G401.6 (cell line): Measurements from ENCODE around the gene IFIT2.
"Not testable (repeated sequence)": the region's sequence is repeated elsewhere in the genome, so short reads cannot be mapped to it uniquely, and the experiment has no call there.

Experiments
- FAIRE-seq: peaks from 2 replicates; lab custom pipeline; 2012; peaks lifted over from hg19 to GRCh38; lab: Jason Lieb, UNC

The IFIT2 gene

DNA sequence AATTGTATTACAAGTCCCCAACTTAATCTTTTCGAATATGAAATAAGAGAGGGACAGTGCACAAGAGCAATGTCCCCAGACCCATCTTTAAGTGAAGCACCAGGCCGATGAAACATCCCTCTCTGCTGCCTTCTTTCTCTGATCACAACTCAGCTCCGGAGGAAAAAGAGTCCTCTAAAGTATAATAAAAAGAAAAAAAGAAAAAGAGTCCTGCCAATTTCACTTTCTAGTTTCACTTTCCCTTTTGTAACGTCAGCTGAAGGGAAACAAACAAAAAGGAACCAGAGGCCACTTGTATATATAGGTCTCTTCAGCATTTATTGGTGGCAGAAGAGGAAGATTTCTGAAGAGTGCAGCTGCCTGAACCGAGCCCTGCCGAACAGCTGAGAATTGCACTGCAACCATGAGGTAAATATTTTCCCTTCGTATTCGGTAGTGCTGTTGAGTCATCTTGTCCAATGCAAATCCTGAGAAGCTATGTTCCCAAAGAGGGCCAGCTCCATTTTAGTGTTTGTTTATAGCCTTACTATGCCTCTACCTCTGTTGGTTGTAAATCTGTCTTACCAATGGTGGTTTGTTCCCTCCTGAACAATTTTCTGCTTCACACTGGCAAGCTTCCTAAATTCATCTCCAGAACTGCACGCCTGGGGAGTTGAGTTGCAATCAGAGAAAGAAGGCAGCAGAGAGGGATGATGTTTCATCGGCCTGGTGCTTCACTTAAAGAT, at the start of gene IFIT2:
TSS of gene IFIT2 (plus strand) at position 326 of the 725 bp plus-strand sequence. CDS start at position 404, 78 bp downstream.
- FAIRE-seq, result no peak

DNA sequence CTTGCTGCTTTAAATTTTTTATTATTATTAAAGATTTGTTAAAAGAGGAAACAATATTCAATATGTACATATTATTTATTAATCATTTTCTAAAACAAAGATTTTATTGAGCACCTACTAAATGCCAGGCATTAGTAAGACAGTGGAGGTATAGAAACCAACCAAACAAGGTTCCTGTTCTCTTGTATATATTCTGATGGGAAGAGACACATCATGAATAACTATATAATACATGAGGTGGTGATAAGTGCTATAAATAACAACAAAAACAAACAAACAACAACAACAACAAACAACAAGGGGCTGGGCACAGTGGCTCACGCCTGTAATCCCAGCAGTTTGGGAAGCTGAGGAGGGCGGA, 49.6 kb upstream of the IFIT2 start:
- FAIRE-seq, result no peak

- FAIRE-seq, result not testable (repeated sequence)
Measured at GRCh38 chr10:89255091-89255579, 46.7 kb upstream of the IFIT2 start.

- no peak for FAIRE-seq
Measured at GRCh38 chr10:89255793-89256192, 46.1 kb upstream of the IFIT2 start.

- no peak for FAIRE-seq
Measured at GRCh38 chr10:89256340-89256739, 45.5 kb upstream of the IFIT2 start.

DNA sequence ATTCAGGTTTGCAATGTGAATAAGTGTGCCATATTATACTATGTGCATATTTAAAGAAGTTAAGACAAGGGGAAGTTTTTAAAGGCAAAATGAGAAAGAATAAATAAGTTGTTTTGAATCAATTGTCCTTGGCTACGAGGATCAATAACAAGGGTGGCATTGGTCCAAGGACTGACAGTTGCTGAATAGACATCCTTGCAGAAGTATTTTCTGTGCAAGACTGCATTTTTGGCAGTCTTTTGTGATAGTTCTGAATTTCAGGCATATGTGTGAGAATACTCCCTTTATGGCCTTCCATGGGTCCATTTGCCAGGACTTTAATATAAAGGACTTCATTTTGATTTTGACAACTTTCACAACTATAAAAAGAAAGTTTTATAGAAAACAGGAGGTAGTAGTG, 44.9 kb upstream of the IFIT2 start:
- FAIRE-seq, result no peak

DNA sequence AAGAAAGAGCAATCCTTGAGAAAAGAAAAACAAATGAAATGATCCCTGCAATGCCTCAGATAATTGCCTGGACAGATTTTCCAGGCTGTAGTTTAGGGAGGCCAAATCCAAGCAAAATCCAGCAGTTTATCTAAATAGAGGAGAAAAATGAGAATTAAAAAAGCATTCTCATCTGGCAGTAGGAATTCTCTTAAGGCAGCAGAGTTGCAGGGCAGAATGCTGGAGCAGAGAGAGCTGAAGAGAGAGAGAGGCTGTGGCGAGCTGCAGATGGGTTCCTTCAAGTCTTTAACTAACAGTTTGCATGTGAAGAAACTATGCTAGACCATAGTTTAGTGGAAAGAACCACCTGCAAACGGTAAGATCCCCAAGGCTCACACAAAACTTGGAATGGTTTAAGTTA, 44.3 kb upstream of the IFIT2 start:
- no peak for FAIRE-seq

DNA sequence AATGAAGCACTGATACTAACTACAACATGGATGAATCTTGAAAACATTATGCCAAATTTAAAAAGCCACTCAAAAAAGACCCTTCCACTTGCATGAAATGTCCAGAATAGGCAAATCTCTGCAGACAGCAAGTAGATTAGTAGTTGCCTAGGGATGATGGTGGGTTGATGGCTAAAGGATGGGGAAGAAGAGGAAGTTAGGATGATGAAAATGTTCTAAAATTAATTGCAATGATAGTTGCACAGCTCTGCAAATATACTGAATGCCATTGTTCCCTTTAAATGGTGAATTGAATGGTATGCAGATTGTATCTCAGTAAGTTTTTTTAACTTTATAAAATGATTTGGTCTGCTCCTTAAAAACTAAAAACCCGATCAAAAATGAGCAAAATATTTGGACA, 43.0 kb upstream of the IFIT2 start:
- FAIRE-seq, result no peak

GRCh38 chr10:89262086-89263051, 39.5 kb upstream of the IFIT2 start:
- FAIRE-seq, result no peak

DNA sequence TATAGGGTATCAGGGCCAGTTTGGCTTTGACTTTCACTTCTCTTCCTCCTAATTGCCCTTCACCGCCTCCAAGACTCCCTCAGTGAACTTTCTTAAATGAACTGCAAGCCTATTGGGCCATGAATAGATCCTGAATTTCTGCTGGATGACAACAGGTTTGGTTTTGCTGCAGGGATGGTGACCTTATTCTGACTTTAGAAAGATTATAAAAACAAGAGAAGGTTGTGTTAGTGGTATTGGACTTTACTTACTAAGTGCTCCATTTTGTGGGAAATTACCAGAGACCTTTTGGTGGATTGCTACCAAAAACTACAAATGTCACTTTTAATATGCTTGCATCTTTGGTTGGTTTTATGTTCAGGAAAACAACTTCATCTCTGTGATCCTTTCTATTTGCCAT, 38.8 kb upstream of the IFIT2 start:
- no peak for FAIRE-seq

- FAIRE-seq, result no peak
Measured at GRCh38 chr10:89263531-89263930, 38.3 kb upstream of the IFIT2 start.

DNA sequence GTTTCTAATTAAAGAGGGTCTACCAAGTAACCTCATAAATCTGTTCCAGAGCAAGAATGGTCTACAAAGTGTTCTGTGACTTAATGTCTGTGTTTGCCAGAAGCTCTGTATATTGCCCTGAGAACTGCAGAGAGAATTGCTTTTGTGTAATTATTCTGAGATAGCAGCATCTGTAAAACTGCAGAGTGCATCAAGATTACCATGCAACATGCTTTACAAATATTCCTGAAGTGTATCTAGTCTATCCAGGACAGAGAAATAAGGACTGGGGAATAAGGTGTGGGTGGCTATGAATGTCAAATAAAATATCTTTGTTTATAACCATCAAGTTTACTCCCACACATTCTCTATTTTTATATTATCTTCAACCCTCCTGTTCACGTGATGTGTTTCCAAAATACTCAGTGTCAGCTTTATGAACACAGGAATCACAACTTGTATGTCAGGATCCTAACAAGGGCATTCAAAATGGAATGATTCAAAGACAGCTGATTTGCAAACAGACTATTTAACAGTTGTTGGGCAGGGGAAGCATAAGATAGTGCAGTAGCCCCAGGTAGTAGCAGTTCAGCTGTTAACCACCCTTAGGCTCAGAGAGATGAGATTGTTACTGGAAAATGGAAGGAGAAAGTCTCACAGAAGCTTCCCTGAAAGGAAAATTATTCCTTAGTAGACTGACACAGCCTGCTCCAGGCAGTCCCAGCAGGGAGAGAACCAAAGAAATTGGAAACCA, 35.0 kb upstream of the IFIT2 start:
- FAIRE-seq, result no peak

DNA sequence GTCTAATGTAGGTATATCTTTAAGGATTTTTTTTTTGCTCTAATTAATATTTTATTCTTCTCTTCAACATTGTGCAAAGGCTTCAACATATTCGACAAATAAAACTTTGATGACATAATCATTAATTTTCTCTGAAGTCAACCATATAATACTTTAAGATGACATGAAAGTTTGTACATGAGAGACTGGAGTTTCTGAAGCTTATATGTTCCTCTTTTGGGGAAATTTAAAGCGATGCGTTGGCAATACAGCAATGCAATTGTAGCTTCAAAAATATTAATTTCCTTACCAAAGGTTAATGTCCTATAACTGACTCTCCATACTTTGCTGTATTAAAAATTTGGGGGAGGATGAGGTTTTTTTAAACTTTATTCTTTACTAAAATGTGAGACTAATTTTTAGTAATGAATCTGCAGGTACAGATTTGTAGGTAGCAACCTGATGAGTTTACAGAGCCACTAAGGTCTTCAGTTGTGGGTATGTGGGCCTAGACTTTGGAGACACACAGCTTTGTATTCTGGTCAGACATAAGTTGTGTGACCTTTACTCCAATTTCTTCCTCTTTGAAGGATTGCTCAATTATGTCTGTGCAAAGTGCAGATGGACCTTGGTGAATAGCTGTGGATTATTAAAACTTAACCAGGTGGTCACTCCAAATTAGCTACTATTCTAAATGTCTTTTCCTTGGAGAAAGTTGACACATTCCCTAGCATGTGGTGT, 32.3 kb upstream of the IFIT2 start:
- no peak for FAIRE-seq

GRCh38 chr10:89270153-89270483, 31.7 kb upstream of the IFIT2 start:
- FAIRE-seq, result no peak

- FAIRE-seq, result no peak
Measured at GRCh38 chr10:89271532-89271931, 30.3 kb upstream of the IFIT2 start.

DNA sequence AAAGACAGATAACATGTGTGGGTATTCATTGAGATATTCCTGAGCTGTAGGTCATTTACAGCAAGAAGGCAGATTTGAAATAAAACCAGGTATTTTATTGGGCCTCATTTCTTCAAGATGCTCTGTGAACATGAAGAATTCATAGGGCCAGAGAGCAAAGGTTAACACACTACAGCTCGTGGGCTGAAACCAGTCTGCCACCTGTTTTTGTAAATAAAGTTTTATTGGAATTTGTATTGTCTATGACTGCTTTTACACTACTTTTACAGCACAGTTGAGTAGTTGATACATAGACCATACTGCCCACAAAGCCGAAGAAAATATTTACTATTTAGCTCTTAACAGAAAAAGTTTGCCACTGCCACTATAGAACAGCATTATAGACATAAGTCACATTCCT, 28.2 kb upstream of the IFIT2 start:
- no peak for FAIRE-seq

- no peak for FAIRE-seq
Measured at GRCh38 chr10:89274928-89275327, 26.9 kb upstream of the IFIT2 start.

GRCh38 chr10:89275383-89275782, 26.5 kb upstream of the IFIT2 start:
- FAIRE-seq, result no peak

DNA sequence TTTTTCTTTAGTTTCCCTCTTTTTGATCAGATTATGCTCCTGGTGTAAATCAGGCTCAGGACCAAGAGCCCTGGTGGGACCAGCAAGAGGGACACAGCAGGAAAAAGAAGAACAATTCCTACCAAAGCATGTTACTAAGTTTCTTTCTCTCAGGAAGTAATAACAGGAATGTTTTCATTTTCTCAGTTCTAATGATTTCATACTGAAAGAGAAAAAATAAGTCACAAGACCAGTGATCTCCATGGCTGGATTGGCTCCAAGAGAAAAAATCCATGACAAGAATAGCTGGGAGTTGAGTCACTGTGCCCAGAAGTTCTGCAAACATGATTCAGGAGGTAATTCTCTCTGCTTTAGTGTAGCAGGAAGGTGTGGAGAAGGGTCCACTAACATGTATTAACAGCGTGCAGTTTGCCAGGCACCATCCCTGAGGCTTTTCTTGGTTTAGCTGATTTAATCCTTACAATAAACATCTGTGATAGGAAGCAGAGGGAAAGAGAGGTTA, 23.8 kb upstream of the IFIT2 start:
- FAIRE-seq, result no peak

GRCh38 chr10:89278900-89279392, 22.9 kb upstream of the IFIT2 start:
- FAIRE-seq, result no peak

DNA sequence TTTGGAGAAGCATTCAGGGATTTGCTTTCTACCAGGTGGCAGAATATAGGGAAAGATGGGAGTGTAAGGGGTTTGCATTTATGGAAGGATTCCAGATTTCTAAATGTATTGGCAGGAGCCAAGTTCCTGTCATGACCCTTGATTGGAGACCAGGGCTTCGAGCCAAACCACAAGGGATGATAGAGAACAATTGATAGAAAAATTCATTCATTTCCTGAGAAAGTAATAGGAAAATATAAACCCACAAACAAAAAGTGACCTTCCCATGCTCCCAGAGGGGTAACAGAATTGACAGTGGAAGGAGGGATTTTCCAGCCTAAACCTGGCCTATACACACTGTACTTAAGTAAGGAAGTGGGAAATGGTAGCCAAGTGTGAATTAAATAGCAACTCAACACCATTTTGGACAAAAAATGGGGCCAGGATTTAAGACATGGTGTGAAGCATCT, 22.4 kb upstream of the IFIT2 start:
- no peak for FAIRE-seq

DNA sequence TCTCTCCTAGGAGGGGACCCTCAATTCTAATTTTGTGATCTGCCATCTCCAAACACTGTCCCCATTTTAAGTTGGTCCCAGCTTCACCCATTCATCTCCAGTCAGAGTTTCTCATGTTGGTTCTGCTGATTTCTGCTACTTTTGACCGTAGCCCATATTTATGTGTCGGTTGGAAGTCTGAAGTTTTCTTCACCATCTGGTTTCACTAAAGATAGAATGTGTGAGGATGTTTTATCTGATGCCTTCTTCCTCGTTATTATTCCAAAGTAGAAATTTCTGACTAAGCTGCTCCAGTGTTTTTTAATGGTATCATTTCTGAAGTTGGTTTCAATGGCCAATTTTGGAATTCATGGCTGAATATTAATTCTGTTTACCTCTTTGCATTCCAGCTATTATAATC, 21.3 kb upstream of the IFIT2 start:
- FAIRE-seq, result no peak
